ENCODE measurements around the gene GPR26. TPM values are rescaled to one million over a fixed set of nuclear protein-coding genes. Genes with fewer than 3 reads are reported as not detected.

GPR26 gene
- total RNA-seq, 3 donors from 2014 or later: not detected

GRCh38 chr10:123743441-123744223 is 77.5 kb downstream of the GPR26 start:
- Mint-ChIP-seq H3K4me1 (ENCODE audit: low read depth) (no peaks in the 10 kb centered on the region), H3K9me3 (no peaks in the 10 kb centered on the region), H3K36me3 (ENCODE audit: insufficient read depth) (no peaks in the 10 kb centered on the region), H3K27me3 (ENCODE audit: low read depth) (peaks cover 4% of the 10 kb centered on the region), H3K4me3 (no peak overlapping the region)
- DNase-seq (no peak), ATAC-seq (no peak)

GRCh38 chr10:123744224-123744536 is 78.0 kb downstream of the GPR26 start:
- Mint-ChIP-seq H3K27me3 (ENCODE audit: low read depth) (peaks cover 4% of the 10 kb centered on the region), H3K36me3 (ENCODE audit: insufficient read depth) (no peaks in the 10 kb centered on the region), H3K9me3 (no peaks in the 10 kb centered on the region), H3K4me3 (no peak overlapping the region), H3K4me1 (ENCODE audit: low read depth) (no peaks in the 10 kb centered on the region)
- DNase-seq: no peak
- ATAC-seq: no peak

Other genes starting within 250 kb of the GPR26 start
- not detected for gene CPXM2, start 225.5 kb downstream of the GPR26 start, total RNA-seq

Measured in activated T-cell treated with anti-CD3 and anti-CD28 coated beads, Interleukin-2, amount 50 U/mL, for 4 hours (primary cell).